GM12865 (cell line): Measurements from ENCODE around the gene DLG5.

ENCODE experiments used
- DNase-seq: peaks from one replicate; pipeline ENCODE4 v3.0.0; 2010; ENCODE audit warnings: low read depth
- H3K4me3 ChIP-seq: 2 replicates; pipeline ENCODE4 v1.5.1; 2011; ENCODE audit warnings: mild to moderate bottlenecking, low read depth, low read length, control low read depth
- TF ChIP-seq, protein P1 (sequence below): IDR thresholded peaks from 2 replicates; pipeline ENCODE4 v1.5.1; 2011; ENCODE audit warnings: low read length, control low read depth, low read depth, inconsistent platforms; ENCODE audit not compliant: insufficient read depth; ENCODE audit errors: missing control alignments

The DLG5 gene

DNA sequence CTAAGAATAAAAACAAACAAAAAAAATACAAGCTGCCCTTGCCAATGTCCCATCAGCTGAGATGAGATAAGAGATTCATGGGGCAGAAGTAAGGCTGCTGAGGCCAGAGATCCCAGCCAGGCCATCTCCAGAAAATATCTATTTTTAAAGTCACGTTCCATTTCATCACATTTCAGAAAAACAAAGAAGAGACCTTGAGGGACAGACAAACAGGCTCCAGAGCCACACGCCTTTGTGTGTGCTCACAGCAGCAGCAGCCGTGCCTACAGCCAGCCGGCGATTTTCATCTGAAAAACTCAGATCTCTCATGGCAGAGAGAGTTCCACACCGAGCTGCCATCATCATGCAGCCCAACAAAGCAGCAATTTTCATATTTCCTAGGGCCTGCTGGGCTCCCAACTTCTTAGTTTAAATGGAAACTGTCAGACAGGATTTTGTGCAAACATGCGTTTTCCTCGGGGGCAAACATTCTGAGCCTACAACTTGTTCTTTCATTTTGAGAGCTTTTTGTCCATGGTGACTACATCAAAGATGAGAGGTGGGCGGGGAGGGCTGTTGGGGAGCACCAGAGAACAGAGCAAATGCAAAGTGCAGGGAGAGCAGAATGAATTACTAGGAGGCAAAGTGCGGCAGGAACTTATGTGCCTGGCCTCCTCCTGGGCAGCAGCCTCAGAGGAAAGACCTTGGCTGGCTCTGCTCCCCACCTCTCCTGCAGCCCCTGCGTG lies 38.8 kb downstream of the DLG5 start:
- TF ChIP-seq, protein P1, sequence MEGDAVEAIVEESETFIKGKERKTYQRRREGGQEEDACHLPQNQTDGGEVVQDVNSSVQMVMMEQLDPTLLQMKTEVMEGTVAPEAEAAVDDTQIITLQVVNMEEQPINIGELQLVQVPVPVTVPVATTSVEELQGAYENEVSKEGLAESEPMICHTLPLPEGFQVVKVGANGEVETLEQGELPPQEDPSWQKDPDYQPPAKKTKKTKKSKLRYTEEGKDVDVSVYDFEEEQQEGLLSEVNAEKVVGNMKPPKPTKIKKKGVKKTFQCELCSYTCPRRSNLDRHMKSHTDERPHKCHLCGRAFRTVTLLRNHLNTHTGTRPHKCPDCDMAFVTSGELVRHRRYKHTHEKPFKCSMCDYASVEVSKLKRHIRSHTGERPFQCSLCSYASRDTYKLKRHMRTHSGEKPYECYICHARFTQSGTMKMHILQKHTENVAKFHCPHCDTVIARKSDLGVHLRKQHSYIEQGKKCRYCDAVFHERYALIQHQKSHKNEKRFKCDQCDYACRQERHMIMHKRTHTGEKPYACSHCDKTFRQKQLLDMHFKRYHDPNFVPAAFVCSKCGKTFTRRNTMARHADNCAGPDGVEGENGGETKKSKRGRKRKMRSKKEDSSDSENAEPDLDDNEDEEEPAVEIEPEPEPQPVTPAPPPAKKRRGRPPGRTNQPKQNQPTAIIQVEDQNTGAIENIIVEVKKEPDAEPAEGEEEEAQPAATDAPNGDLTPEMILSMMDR: no peak
- no peak for DNase-seq
- no peak overlapping the region for H3K4me3 ChIP-seq

DNA sequence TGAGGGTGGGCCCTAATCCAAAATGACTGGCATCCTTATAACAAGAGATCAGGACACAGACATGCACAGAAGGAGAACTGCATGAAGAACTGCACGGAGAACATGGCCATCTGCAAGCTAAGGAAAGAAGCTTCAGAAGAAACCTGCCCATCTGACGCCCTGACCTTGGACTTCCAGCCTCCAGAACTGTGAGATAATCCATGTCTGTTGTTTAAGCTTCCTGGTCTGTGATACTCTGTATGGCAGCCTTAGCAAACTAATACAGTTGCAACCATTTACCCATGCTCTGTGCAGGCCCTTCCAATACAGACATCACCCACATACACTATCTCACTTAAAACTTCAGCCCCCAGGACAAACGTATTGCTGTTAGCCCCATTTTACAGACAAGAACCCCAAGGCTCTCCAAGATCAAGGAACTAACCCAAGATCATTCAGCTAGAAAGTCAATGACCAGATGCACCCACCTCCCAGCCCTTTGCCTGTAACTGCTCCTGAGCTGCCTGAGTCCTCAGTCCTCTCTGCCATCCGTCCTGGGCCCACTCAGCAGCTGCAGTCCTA lies 39.7 kb downstream of the DLG5 start:
- no peak for DNase-seq
- H3K4me3 ChIP-seq: no peak overlapping the region
- TF ChIP-seq, protein P1: no peak

DNA sequence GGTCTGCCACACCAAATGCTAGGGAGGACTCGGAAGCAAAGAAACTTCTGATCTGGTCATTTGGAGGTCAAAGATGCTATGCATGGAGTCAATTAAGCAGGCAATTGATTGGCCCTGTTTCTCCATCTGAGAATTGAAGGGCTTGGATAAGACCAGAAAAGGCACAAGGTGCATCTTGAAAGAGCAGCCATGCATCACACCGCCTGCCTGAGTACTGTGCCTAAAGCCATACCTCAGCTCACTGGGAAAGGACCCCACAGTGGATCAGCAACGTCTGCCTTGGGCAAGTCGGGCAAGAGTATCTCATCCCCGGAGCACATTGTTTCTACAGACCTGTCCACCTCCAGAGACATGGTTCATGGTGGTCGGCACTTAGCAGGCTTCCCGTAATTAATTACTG lies 42.4 kb downstream of the DLG5 start:
- TF ChIP-seq, protein P1: no peak
- no peak overlapping the region for H3K4me3 ChIP-seq
- DNase-seq: no peak

DNA sequence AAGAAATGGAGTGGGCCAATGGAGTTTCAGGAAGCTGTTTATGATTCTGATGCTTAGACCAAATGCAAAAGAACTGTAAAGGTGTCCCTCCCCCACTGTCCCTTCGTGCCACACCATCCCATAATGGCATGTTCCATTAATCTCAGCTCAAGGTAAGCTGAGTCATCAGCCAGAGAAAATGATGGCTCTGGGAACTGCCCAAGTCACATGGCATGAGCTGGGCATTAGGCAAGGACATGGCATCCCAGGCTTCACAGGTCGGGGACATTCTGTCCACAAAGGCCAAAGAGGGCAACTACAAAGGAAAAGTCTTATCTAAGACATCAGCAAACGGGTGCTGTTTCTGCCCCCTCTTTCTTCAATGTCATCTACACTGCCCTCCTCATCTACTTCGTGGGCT lies 44.9 kb downstream of the DLG5 start:
- no peak for DNase-seq
- TF ChIP-seq, protein P1: no peak
- no peak overlapping the region for H3K4me3 ChIP-seq

DNA sequence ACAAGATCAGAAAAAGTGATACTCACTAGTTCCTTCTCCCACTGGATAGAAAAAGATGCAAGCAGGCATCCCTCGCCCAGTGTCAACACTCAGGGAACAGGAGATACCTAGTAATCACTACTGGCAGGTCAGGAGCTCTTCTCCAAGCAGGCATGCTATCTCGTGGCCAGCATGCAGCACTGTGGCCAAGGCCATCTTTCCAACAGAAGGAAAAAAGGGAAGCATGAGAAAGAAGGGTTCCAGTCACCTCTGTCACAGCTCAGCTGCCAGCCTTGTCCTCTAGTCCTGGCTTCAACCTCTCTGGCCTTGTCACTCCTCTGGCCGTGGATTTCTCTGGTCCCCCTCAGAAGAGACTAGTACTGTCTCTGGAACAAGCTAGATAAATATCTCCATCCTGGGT lies 45.3 kb downstream of the DLG5 start:
- TF ChIP-seq, protein P1: no peak
- H3K4me3 ChIP-seq: no peak overlapping the region
- DNase-seq: no peak

DNA sequence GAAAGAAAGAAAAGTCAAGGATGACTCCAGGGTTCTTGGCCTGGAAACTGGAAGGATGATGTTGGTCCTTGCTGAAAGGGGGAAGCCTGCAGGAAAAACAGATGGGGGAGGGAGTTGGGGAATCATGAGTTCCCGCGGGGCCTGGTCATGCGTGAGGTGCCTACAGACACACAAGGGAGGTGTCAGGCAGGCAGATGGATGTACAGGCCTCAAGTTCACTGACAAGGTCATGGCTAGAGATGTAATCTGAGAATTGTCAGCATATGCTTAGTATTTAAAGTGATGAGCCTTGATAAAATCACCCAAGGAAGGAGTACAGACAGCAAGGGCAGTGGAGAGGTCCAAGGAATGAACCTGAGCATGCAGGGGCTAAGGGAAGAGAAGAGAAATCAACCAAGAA lies 46.8 kb downstream of the DLG5 start:
- H3K4me3 ChIP-seq: no peak overlapping the region
- TF ChIP-seq, protein P1: no peak
- DNase-seq: no peak

DNA sequence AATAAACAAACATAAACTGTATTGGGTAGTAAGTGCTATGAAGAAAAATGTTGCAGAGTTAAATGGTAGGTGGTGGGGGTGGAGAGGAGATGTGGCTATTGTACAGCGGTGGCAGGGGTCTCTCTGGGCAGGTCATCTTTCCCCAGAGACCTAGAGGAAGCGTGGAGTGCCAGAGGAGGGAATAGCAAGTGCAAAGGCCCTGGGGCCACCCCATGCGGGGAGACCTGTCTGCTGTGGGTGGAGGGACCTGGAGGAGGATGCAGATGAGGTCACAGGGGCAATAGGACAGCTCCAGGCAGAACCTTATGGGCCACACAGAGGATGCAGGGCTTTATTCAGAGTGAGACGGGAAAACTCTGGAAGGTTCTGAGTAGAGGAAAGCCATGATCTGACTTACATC lies 47.5 kb downstream of the DLG5 start:
- TF ChIP-seq, protein P1: no peak

More for the DNA sequence above, 47.5 kb downstream of the DLG5 start:
- no peak for DNase-seq
- H3K4me3 ChIP-seq: no peak overlapping the region
